ENCODE data around the gene FOXI1. TPM values are rescaled to one million over a fixed set of nuclear protein-coding genes. Genes with fewer than 3 reads are reported as not detected.
A peak's percentile ranks its signal among the peaks of the same experiment; 100 is the strongest.

FOXI1 gene
- 0.09 TPM in 1 of 2 replicates, not detected in the other for total RNA-seq

DNA sequence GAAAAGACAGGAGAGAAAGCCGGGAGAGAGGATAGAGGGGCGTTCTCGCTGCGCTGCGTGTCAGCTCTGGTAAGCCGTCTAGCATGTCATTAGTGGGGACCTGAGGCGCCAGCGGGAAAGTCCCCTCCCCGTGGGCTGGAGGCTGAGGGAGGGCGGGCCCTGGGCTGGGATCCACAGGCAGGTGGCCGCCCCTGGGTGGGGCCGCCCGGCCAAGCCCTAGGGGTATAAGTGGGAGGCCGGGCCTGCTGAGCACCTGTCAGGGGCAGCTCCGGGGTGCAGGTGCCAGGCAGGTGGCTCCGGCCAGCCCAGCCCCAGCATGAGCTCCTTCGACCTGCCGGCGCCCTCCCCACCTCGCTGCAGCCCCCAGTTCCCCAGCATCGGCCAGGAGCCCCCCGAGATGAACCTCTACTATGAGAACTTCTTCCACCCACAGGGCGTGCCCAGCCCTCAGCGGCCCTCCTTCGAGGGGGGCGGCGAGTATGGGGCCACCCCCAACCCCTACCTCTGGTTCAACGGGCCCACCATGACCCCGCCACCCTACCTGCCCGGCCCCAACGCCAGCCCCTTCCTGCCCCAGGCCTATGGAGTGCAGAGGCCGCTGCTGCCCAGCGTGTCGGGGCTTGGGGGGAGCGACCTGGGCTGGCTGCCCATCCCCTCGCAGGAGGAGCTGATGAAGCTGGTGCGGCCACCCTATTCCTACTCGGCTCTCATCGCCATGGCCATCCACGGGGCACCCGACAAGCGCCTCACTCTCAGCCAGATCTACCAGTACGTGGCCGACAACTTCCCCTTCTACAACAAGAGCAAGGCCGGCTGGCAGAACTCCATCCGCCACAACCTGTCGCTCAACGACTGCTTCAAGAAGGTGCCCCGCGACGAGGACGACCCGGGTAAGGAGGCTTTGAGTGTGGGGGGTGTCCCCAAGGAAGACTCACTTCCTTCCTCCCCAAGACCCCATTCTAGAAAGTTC lies at the start of gene FOXI1:
FOXI1 (plus strand) TSS at position 256 of the 970 bp plus-strand sequence; CDS start at position 317, 61 bp downstream.
- Mint-ChIP-seq H3K4me3 (no peak within 1 kb of the TSS), H3K27me3 (peaks cover 9% of the 10 kb centered on the region), H3K27ac (no peak within 1 kb of the TSS), H3K9me3 (no peaks in the 10 kb centered on the region), H3K36me3 (ENCODE audit: low read depth) (no peaks in the 10 kb centered on the region), H3K4me1 (no peaks in the 10 kb centered on the region)
- intact Hi-C loops (cut with micrococcal nuclease), result loop anchor here (10.0 kb wide), 1 partner anchor 109 kb away; no protein-coding TSS in a partner anchor
- no peak for DNase-seq

DNA sequence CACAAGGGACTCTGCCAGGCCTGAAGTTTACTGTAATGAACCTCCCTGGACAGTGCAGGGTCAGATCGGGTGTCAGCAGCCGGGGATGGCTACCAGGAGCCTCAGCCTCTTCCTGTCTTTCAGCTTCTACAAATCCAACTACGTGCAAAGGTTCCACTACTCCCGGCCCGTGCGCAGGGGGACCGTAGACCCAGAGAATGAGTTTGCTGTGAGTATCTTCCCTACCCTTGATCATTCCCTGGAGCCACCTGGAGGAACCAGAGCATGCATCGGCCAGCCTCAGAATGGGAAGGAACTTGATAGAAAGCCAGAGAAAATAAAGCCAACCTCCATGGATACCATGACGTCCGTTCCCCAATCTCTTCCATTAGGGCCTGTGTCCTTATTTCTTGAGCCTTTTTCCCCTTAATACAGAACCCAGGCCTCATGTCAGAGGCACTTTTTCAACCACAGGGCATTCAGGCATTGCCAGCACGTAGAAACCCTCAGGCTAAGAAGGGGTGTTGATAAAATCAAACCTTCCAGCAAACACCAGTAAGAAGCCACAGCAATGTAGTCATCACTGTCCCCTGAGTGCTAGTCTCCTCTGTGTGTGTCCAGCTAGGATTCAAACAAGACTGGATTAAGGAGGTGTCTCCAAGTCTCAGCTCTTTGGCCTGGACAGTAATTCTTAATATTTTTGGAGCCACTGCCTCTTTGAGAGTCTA lies 49.0 kb upstream of the FOXI1 start:
- no peak for DNase-seq
- Mint-ChIP-seq H3K9me3 (peaks cover 8% of the 10 kb centered on the region), H3K27ac (no peak overlapping the region), H3K27me3 (no peaks in the 10 kb centered on the region), H3K4me1 (no peaks in the 10 kb centered on the region), H3K36me3 (ENCODE audit: low read depth) (peaks cover 83% of the 10 kb centered on the region), H3K4me3 (no peak overlapping the region)
- intact Hi-C loops (cut with micrococcal nuclease), result no loop called here

DNA sequence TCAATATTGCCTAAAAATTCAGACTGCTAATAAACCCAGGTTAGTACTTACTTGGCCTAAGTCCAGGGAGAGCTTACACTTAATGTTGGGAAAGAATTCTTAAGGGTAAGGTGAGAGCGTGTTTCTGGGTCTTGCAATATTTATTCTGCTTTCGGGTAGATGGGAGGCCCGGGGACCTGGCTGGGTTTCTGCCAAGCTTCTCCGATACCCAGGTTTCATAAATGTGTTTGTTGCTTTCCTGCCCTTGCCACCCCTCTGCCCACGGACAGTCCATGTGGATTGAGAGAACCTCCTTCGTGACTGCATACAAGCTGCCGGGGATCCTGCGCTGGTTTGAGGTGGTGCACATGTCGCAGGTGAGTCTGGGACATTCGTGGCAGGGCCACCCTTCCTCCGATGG lies 48.4 kb upstream of the FOXI1 start:
- DNase-seq, result no peak
- Mint-ChIP-seq H3K27me3 (no peaks in the 10 kb centered on the region), H3K4me3 (no peak overlapping the region), H3K9me3 (peaks cover 8% of the 10 kb centered on the region), H3K4me1 (no peaks in the 10 kb centered on the region), H3K27ac (no peak overlapping the region), H3K36me3 (ENCODE audit: low read depth) (peaks cover 82% of the 10 kb centered on the region)
- intact Hi-C loops (cut with micrococcal nuclease), result no loop called here

DNA sequence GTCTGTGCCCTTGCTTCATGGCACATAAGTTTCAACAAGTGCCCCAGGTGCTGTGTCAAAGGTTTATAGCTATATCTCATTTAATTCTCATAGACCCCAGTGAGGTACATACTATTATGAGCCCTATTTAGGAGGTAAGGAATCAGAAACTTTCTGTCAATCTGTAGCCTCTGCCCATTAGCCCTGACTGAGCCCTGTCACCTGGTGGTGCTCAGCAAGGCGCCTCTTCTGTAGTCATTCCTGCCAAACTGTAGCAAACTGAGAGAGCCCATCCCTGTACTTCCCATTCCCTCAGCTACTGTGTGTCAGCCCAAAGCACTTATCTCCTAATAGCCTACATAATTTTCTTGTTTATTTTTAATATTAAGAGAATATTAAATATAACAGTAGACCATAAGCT lies 46.5 kb upstream of the FOXI1 start:
- no peak for DNase-seq
- Mint-ChIP-seq H3K27me3 (no peaks in the 10 kb centered on the region), H3K4me1 (no peaks in the 10 kb centered on the region), H3K4me3 (no peak overlapping the region), H3K27ac (no peak overlapping the region), H3K9me3 (peaks cover 8% of the 10 kb centered on the region), H3K36me3 (ENCODE audit: low read depth) (peaks cover 73% of the 10 kb centered on the region)
- intact Hi-C loops (cut with micrococcal nuclease), result no loop called here

DNA sequence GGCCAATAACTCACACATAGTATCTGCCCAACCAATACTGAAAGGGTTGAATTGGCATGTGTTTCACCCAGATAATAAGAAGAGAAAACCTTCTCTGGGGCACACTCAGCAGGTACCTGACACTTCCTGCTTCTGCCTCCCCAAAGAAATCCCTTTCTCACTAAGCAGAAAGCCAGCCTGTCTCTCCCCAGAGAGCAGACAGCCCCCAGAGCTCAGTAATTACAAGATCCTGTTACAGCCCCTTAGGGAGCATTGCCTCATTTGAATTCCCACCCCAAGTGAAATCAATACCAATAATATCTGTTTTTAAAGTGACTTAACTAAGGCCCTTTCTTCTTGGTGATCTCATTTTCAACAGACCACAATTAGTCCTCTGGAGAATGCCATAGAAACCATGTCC lies 38.5 kb upstream of the FOXI1 start:
- intact Hi-C loops (cut with micrococcal nuclease), result no loop called here
- no peak overlapping the region for H3K27ac Mint-ChIP-seq
- H3K4me1 Mint-ChIP-seq, result peaks cover 2% of the 10 kb centered on the region
- H3K9me3 Mint-ChIP-seq, result no peaks in the 10 kb centered on the region
- DNase-seq, result no peak
- peaks cover 64% of the 10 kb centered on the region for H3K36me3 Mint-ChIP-seq (ENCODE audit: low read depth)
- H3K27me3 Mint-ChIP-seq, result no peaks in the 10 kb centered on the region
- no peak overlapping the region for H3K4me3 Mint-ChIP-seq

DNA sequence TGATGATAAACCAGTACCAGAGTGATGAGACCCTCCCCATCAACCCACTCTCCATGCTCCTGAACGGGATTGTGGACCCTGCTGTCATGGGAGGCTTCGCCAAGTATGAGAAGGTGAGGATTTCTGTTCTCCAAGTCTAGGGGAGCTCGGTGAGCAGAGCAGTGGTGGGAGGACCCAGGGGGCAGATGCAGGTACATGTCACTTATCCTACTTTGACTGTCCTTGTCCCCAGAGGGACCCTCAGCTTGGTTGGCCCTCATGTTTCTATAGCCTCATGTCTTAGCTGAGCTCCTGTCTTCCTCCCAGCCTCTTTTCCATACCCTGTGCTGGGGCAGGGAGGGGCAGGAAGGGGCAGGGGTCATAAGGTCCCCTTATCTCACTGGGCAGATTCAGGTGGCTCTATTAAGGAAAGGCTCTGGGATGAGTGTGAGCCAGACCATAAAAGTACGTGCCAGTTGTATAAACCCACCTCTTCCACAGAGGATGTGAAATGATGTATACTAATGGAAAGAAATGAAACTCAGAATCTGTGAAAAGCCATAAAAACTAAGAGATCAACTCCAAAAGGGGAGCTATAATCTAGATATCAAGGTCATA lies 38.0 kb upstream of the FOXI1 start:
- Mint-ChIP-seq H3K27ac (no peak overlapping the region), H3K4me3 (no peak overlapping the region), H3K27me3 (no peaks in the 10 kb centered on the region), H3K36me3 (ENCODE audit: low read depth) (peaks cover 64% of the 10 kb centered on the region), H3K9me3 (no peaks in the 10 kb centered on the region), H3K4me1 (peaks cover 2% of the 10 kb centered on the region)
- intact Hi-C loops (cut with micrococcal nuclease), result no loop called here
- no peak for DNase-seq

DNA sequence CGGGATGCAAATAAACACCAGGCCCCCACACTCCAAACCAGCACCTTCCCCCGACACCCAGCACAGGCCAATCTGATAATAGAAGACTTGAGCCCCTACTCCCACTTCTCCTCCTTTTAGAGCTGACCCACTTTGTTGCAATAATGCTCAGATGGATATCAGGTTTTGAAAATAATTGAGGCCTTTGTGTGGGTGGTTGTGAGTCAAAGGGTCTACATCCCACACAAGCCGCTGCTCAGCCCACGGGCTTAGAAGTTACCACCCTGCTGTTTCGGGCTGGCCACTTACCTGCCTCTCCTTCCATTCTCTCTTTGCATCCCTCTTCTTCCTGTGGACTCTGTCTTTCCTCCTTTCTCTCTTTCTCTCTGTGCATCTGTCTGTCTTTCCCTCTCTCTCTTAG lies 36.2 kb upstream of the FOXI1 start:
- no peaks in the 10 kb centered on the region for H3K27me3 Mint-ChIP-seq
- no peak overlapping the region for H3K4me3 Mint-ChIP-seq
- H3K9me3 Mint-ChIP-seq, result no peaks in the 10 kb centered on the region
- peaks cover 58% of the 10 kb centered on the region for H3K36me3 Mint-ChIP-seq (ENCODE audit: low read depth)
- H3K4me1 Mint-ChIP-seq, result peaks cover 2% of the 10 kb centered on the region
- intact Hi-C loops (cut with micrococcal nuclease), result no loop called here
- DNase-seq, result no peak
- H3K27ac Mint-ChIP-seq, result peak overlapping the region; percentile 9

DNA sequence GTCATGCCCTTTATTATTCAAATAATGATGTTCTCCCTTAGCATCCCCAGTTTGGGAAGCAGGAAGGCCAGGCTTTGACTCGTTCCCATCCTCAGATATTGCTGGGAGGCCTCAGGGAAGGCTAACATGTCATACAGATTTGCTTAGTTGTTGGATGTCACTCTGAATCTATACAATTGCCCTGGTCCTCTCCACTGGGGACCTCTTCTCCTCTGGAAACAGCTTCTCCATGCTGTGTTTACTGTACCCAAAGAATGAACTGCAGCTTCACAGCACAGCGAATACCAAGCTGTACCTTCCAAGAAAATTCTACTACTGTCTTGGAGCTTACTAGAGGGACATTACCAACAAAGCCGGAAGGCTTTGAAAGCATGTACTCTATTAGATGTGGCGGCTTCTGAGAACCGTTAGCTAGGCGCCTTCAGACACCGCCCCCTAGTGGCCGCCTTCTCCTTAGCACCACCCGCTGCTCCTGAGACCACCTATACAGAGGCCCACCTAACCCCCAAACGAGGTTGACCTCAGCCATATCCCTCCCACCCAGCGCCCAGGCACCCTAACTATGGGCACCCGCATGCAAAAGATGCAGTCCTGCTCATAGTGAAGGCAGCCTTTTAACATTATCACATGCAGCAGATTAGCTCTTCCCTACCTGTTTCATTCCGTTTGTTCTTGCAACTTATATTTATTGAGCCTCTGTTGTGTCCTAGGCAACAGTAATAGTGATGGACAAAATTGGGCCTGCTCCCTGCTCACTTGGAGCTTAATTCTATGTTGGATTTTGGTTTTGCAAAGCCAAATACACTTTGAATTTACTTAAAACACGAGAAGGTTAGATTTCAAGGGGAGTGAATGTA lies 34.9 kb upstream of the FOXI1 start:
- no peak for DNase-seq
- Mint-ChIP-seq H3K4me1 (peaks cover 2% of the 10 kb centered on the region), H3K27ac (no peak overlapping the region), H3K9me3 (no peaks in the 10 kb centered on the region), H3K36me3 (ENCODE audit: low read depth) (peaks cover 63% of the 10 kb centered on the region), H3K27me3 (no peaks in the 10 kb centered on the region), H3K4me3 (no peak overlapping the region)
- intact Hi-C loops (cut with micrococcal nuclease), result loop anchor here (5.0 kb wide), 1 partner anchor 1558 kb away; no protein-coding TSS in a partner anchor

DNA sequence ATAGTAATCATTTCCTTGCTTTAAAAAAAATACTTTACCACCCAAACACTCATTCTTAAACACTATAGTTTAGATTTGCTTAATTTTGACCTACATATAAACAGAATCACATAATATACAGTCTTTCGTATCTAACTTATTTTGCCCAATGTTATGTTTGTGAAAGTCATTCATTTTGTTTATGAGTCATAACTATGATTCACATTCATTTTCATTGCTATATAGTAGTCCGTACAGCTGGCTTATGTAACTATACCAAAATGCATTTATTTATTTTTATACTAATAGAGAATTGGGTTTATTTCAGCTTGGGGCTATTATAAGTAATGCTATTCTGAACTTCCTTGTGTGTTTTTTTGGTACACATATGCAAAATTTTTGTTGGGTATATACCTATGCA lies 33.9 kb upstream of the FOXI1 start:
- Mint-ChIP-seq H3K27me3 (no peaks in the 10 kb centered on the region), H3K27ac (no peak overlapping the region), H3K4me3 (no peak overlapping the region), H3K9me3 (no peaks in the 10 kb centered on the region), H3K4me1 (peaks cover 2% of the 10 kb centered on the region), H3K36me3 (ENCODE audit: low read depth) (peaks cover 68% of the 10 kb centered on the region)
- DNase-seq, result no peak
- intact Hi-C loops (cut with micrococcal nuclease), result loop anchor here (5.0 kb wide), 1 partner anchor 1559 kb away; no protein-coding TSS in a partner anchor

DNA sequence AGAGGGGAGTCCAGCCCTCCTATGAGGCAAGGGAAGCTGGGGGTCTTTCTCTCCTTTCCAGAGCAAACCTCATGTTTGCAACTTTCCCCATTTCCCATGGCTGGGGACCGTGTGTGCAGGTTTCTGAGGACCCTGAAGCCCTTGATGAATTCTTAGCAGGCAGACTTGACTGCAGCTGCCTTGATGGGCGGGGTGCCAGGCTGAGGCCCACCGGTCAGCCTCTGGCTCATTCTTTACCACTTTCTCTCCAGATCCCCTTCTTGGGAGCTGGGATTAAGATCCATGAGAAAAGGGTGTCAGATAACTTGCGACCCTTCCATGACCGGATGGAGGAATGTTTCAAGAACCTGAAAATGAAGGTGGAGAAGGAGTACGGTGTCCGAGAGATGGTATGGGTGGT lies 30.0 kb upstream of the FOXI1 start:
- DNase-seq, result no peak

DNA sequence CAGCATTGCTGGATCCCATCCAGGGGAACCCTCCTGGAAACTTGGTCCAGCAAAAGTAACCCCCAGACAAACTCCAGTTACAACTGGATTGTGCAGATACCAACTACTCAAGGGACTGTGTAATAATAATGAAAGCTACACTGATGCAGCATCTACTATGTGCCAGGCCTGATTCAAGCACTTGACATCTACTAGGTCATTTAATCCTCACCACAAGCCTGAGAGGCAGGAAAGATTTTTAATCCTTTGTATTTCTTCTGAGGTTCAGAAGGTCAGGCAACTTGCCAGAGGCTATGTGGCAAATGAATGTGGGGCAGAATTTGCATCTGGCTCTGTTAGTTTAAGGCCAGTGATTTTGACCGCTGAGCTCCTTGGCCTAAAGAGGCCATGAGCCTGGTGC lies 29.5 kb upstream of the FOXI1 start:
- H3K9me3 Mint-ChIP-seq, result no peaks in the 10 kb centered on the region
- DNase-seq, result no peak
- no peak overlapping the region for H3K4me3 Mint-ChIP-seq
- no peaks in the 10 kb centered on the region for H3K27me3 Mint-ChIP-seq
- peaks cover 66% of the 10 kb centered on the region for H3K36me3 Mint-ChIP-seq (ENCODE audit: low read depth)
- no peak overlapping the region for H3K27ac Mint-ChIP-seq
- intact Hi-C loops (cut with micrococcal nuclease), result no loop called here
- peaks cover 2% of the 10 kb centered on the region for H3K4me1 Mint-ChIP-seq

More for the DNA sequence above, 30.0 kb upstream of the FOXI1 start:
- Mint-ChIP-seq H3K36me3 (ENCODE audit: low read depth) (peaks cover 66% of the 10 kb centered on the region), H3K27me3 (no peaks in the 10 kb centered on the region), H3K9me3 (no peaks in the 10 kb centered on the region), H3K4me1 (peaks cover 2% of the 10 kb centered on the region), H3K27ac (no peak overlapping the region), H3K4me3 (no peak overlapping the region)
- intact Hi-C loops (cut with micrococcal nuclease), result no loop called here

DNA sequence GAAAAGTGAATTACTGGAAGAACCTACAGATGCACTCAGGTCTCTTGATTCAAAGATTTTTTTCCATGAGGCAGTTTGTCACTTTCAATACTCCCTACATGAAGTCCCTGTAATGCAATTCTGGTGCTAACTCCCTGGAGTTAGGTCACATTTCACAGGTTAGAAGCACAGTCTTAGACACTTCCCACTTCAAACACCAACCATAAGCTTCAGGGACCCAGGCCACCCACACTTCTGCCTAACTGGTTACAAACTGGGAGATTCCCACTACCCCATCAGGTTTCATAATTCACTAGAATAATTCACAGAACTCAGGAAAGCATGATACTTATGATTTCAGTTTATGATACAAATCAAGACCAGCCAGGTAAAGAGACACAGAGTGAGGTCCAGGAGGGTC lies 29.0 kb upstream of the FOXI1 start:
- H3K9me3 Mint-ChIP-seq, result no peaks in the 10 kb centered on the region
- H3K4me3 Mint-ChIP-seq, result no peak overlapping the region
- no peaks in the 10 kb centered on the region for H3K27me3 Mint-ChIP-seq
- peak overlapping the region; percentile 3 for H3K27ac Mint-ChIP-seq
- H3K36me3 Mint-ChIP-seq (ENCODE audit: low read depth), result peaks cover 65% of the 10 kb centered on the region
- intact Hi-C loops (cut with micrococcal nuclease), result no loop called here
- peaks cover 2% of the 10 kb centered on the region for H3K4me1 Mint-ChIP-seq
- no peak for DNase-seq

DNA sequence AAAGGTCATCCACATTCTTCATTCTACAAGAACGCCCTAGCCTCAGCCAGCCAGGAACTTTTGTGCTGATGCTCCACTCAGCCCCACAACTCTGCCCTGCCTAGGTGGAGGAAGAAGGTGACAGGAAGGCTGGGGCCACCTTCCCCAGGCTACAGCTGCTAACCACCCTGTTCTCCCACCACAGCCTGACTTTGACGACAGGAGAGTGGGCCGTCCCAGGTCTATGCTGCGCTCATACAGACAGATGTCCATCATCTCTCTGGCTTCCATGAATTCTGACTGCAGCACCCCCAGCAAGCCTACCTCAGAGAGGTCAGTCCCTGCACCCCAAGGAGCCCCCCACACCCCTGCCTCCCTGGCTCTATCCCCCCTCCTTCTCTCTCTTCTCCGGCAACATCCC lies 28.2 kb upstream of the FOXI1 start:
- Mint-ChIP-seq H3K4me1 (peaks cover 2% of the 10 kb centered on the region), H3K27me3 (no peaks in the 10 kb centered on the region), H3K27ac (no peak overlapping the region), H3K36me3 (ENCODE audit: low read depth) (peaks cover 68% of the 10 kb centered on the region), H3K9me3 (no peaks in the 10 kb centered on the region), H3K4me3 (no peak overlapping the region)
- no peak for DNase-seq
- intact Hi-C loops (cut with micrococcal nuclease), result no loop called here

Data from activated CD4-positive, alpha-beta T cell treated with anti-CD3 and anti-CD28 coated beads, Interleukin-2, amount 10 ng/mL, durations not matched to agents 24 days and 14 days (primary cell).